Mononuclear cell (primary cell): Measurements from ENCODE around the gene GLIPR1L2. TPM values are rescaled to one million over a fixed set of nuclear protein-coding genes. Genes with fewer than 3 reads are reported as not detected.
"Not testable (repeated sequence)": the region's sequence is repeated elsewhere in the genome, so short reads cannot be mapped to it uniquely, and the experiment has no call there.

Source experiments
- H3K27me3 ChIP-seq: 2 replicates; pipeline ENCODE4 v1.6.0; 2011; ENCODE audit warnings: low read length, control low read depth; ENCODE audit not compliant: insufficient read depth
- H3K4me1 ChIP-seq: 2 replicates; pipeline ENCODE4 v1.5.1; 2011; ENCODE audit warnings: mild to moderate bottlenecking, low read length, control low read depth; ENCODE audit not compliant: insufficient read depth
- H3K4me3 ChIP-seq: 2 replicates; pipeline ENCODE4 v1.5.1; 2011; ENCODE audit warnings: mild to moderate bottlenecking, low read length, moderate library complexity
- H3K9me3 ChIP-seq: 2 replicates; pipeline ENCODE4 v1.5.1; 2011; ENCODE audit warnings: low read depth, mild to moderate bottlenecking, control low read depth, low read length
- total RNA-seq: library from RNA; depleted of rRNA; stranded (reverse); fragments of >200 nt; gene quantifications from one replicate; pipeline ENCODE4 v1.2.3, GENCODE V29; 2012

Gene GLIPR1L2
- total RNA-seq, 1 donor: 0.10 TPM

DNA sequence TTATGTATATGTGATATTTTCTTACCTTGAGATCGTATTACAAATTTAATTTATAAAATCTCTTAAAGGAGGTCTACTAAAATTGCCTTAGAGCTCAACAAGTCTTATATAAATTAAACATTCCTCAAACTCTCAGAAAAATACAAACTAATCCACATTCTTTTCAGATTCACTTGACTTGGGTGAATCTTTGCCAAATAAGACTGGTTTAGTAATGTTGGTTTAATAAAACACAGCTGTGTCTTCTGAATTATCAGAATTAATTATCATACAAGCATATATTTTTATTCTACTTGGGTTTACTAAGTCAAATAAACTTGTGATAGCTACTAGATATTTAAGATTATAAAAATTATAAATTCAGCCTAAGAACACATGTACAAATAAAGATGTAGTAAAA, 13.3 kb downstream of the GLIPR1L2 start:
- Histone ChIP-seq H3K27me3 (no peaks in the 10 kb centered on the region), H3K9me3 (no peaks in the 10 kb centered on the region)

DNA sequence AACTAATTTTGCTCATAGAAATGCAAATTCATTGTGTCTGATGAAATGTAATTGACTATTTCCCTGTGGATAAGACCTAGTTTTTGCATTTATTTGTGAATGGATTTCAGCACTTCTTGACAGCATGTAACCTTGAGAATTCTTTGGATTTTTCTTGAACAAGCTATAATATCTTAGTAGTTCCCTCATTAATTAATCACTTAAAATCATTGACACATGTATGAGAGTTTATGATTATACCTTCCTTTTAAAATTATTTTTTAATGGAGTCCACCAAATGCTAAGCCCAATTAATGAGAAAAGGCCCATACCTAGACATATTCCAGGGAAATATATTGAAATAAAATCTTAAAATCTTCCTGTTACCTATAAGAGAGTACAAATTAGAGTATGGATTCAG, 16.8 kb downstream of the GLIPR1L2 start:
- H3K4me3 ChIP-seq: no peak overlapping the region
- H3K9me3 ChIP-seq: no peaks in the 10 kb centered on the region
- no peaks in the 10 kb centered on the region for H3K27me3 ChIP-seq
- H3K4me1 ChIP-seq: no peaks in the 10 kb centered on the region

More for the DNA sequence above, 13.3 kb downstream of the GLIPR1L2 start:
- no peak overlapping the region for H3K4me3 ChIP-seq
- no peaks in the 10 kb centered on the region for H3K4me1 ChIP-seq

DNA sequence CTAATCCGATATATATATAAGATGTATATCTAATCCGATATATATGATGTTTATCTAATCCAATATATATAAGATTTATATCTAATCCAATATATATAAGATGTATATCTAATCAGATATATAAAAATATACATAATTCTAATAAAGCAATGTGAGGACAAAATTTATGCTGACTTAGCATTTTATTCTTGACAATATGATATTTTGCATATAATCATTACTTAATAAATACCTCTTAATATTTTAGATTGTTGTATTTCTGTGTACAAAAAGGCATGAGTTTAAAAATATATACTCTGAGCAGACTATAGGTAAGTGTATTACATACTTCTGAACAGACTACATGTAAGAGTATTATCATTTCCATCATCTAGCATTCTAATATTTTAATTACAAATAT, 18.9 kb downstream of the GLIPR1L2 start:
- Histone ChIP-seq H3K4me1 (no peaks in the 10 kb centered on the region), H3K27me3 (no peaks in the 10 kb centered on the region), H3K9me3 (no peaks in the 10 kb centered on the region), H3K4me3 (no peak overlapping the region)

DNA sequence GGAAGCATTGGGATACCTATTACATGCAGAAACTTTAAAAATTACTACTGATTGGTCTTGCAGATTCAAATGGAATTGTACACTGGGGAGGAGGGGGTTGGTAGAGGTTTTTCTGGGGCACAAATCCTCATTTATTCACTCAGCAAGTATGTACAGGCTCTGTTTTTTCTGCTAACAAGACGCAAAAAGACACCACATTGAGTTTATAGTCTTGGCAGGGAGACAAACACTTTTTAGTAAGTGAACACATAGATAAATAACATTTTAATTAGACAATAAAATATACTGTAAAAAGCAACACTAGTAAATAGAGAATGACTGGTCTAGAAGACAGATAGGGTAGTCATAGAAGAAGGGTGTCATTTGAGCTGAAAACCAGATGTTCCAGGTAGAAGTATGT, 23.8 kb downstream of the GLIPR1L2 start:
- Histone ChIP-seq H3K4me3 (no peak overlapping the region), H3K27me3 (no peaks in the 10 kb centered on the region), H3K9me3 (no peaks in the 10 kb centered on the region), H3K4me1 (no peaks in the 10 kb centered on the region)

DNA sequence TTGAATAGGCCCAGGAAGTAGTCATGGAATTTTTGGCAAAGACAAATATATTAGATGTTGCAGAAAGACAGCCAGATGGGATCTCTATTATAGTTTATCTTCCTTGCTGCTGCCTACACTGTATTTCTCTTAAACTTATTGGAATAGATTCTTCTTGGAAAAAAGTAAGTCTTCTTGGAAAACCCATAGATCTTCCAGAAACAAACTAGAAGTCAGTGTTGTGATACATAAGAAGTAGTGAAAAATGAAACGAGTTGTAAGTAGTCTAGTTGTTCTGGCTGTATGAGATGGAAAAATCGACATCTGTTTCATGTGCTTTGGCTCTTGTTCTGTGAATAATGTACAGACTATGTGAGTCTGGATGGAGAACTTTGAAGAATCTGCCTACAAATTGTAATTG, 29.0 kb downstream of the GLIPR1L2 start:
- Histone ChIP-seq H3K4me3 (no peak overlapping the region), H3K27me3 (no peaks in the 10 kb centered on the region), H3K4me1 (no peaks in the 10 kb centered on the region), H3K9me3 (no peaks in the 10 kb centered on the region)

DNA sequence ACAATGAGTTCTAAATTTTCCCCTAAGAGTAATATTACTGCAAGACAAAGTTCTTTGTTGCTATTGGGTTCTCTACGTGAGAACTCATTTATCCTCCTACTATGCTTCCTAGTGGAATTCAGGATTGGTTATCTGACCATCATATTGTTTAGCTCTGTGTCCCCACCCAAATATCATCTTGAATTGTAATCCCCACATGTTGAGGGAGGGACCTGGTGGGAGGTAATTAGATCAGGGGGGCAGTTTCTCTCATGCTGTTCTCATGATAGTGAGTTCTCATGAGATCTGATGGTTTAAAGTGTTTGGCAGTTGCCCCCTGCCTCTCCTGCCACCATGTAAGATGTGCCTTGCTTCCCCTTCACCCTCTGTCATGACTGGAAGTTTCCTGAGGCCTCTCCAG, 36.6 kb downstream of the GLIPR1L2 start:
- Histone ChIP-seq H3K4me1 (no peaks in the 10 kb centered on the region), H3K27me3 (no peaks in the 10 kb centered on the region), H3K4me3 (no peak overlapping the region), H3K9me3 (no peaks in the 10 kb centered on the region)

DNA sequence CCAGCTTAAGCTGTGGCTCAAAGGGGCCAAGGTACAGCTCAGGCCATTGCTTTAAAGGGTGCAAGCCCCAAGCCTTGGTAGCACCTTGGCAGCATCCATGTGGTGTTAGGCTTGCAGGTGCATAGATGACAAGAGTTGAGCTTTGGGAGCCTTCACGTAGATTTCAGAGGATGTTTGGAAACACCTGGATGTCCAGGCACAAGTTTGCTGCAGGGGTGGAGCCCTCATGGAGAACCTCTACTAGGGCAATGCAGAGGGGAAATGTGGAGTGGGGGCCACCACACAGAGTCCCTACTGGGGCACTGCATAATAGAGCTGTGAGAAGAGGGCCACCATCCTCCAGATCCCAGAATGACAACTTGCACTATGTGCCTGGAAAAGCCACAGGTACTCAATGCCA, 37.9 kb downstream of the GLIPR1L2 start:
- no peak overlapping the region for H3K4me3 ChIP-seq
- no peaks in the 10 kb centered on the region for H3K4me1 ChIP-seq
- no peaks in the 10 kb centered on the region for H3K9me3 ChIP-seq
- no peaks in the 10 kb centered on the region for H3K27me3 ChIP-seq

DNA sequence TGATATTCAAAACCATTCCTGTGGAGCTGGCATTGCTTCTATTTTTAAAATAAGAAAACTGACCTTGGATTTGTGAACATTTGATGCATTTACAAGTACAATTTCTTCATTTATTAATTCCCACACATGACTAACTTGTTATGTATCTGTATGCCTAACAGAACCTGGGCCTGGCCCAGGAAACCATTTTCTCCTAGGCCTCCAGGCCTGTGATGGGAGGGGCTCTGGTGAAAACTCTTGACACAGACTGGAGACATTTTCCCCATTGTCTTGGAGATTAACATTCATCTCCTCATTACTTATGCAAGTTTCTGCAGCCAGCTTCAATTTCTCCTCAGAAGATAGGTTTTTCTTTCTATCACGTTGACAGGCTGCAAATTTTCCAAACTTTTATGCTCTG, 42.0 kb downstream of the GLIPR1L2 start:
- H3K9me3 ChIP-seq: no peaks in the 10 kb centered on the region
- no peak overlapping the region for H3K4me3 ChIP-seq
- no peaks in the 10 kb centered on the region for H3K27me3 ChIP-seq
- peaks cover 3% of the 10 kb centered on the region for H3K4me1 ChIP-seq

DNA sequence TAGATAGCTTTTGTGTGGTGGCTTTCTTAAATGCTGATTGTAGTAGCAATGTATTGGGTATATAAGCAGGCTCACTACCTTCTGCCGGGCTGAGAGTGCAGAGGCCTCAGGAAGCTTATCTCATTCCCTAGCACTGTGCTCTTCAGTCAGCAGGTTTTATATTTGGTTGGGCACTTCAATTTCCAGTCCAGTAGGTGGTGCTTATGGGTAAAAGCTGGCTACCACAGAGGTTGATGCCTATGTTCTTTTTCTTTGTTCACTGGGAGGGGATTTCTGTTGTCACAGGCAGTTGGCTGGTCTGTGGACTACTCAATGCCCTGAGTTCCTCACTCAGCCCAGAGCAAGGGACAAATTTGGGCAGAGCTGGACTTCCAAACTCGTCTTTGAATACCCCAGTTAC, 46.7 kb downstream of the GLIPR1L2 start:
- no peaks in the 10 kb centered on the region for H3K27me3 ChIP-seq
- H3K9me3 ChIP-seq: no peaks in the 10 kb centered on the region
- no peak overlapping the region for H3K4me3 ChIP-seq
- peaks cover 12% of the 10 kb centered on the region for H3K4me1 ChIP-seq

DNA sequence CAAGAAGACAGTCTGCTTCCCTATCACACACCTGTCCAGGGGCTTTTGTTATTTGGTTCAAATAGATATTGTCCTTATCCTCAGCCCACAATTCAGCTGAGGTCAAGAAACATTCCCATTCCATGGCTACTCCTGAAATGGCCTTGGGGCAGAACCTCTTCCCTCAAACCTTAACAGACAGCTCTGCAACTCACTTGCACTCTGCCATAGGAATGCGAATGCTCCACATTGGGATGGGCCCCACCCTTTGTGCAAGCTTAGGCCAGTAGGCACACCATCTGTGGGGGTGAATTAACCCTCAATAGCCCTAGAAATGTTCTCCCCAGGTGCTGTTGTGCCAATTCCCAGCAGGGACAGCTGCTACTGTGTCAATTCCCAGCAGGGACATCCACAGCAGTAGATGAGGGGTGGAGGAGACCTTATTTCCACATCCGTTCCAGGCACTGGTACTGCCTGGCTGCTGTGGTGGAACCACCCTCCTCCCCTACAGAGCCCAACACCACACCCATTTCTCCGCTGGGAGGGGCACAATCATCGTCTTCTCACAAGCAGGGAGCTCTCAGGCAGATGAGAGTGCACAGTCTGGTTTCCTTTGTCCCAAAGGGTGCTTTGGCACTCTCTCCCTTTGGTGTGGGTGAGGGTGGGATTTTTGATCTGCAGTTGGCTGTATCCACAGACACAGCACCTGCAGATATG, 47.3 kb downstream of the GLIPR1L2 start:
- Histone ChIP-seq H3K9me3 (no peaks in the 10 kb centered on the region), H3K4me1 (peaks cover 12% of the 10 kb centered on the region), H3K4me3 (no peak overlapping the region), H3K27me3 (no peaks in the 10 kb centered on the region)

DNA sequence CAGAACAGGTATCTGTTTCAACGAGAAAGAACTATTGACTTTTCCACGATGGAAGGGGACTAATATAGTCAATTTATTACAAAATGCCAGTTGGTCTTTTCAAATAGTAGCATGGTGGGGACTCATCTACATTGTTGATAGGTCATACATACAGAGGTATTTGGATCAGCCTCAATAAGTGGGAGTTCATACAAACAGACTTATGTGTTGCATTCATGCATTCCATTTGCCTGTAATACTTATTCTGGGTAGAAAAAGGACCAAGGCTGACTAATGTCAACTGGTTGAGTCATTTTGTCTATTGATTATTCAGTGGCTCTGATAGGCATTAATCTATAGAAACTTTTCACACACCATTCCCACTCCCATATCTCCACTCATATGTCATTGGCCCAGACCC, 48.2 kb downstream of the GLIPR1L2 start:
- Histone ChIP-seq H3K9me3 (no peaks in the 10 kb centered on the region), H3K4me1 (peaks cover 12% of the 10 kb centered on the region), H3K27me3 (no peaks in the 10 kb centered on the region), H3K4me3 (no peak overlapping the region)

DNA sequence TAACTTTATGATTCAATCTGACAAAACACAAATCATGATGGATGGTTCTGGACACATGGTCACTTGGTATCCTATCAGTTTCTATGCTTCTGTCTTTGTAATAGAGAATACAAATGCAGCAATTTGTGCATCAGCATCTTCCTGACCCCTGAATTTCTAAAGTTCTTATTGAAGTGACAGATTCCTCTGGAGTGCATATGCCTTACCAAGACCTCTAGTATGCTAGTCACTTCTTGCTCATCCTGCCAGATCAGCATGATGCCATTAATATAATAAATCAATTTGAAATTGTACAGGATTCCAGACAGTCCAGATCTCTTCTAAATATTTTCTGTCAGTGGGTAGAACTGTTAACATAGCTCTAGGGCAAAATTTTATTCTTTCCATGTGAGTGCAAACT, 49.0 kb downstream of the GLIPR1L2 start:
- Histone ChIP-seq H3K9me3 (no peaks in the 10 kb centered on the region), H3K27me3 (no peaks in the 10 kb centered on the region), H3K4me1 (peaks cover 19% of the 10 kb centered on the region), H3K4me3 (no peak overlapping the region)

DNA sequence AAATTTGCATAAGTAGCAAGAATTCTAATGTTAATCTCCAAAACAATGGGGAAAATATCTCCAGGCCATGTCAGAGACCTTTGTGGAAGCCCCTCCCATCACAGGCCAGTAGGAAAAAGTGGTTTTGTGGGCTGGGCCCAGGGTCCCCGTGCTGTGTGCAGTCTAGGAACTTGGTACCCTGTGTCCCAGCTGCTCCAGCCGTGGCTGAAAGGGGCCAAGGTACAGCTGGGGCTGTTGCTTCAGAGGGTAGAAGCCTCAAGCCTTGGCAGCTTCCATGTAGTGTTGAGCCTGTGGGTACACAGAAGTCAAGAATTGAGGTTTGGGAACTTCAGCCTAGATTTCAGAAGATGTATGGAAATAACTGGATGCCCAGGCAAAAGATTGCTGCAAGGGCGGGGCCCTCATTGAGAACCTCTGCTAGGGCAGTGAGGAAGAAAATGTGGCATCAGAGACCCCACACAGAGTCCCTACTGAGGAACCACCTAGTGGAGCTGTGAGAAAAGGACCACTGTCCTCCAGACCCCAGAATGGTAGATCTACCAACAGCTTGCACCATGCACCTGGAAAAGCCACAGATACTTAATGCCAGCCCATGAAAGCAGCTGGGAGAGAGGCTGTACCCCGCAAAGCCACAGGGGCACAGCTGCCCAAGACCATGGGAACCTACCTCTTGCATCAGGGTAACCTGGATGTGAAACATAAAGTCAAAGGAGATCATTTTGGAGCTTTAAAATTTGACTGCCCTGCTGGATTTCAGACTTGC, 51.0 kb downstream of the GLIPR1L2 start:
- not testable (repeated sequence) for H3K4me3 ChIP-seq, H3K9me3 ChIP-seq, H3K27me3 ChIP-seq
- H3K4me1 ChIP-seq: peaks cover 27% of the 10 kb centered on the region

DNA sequence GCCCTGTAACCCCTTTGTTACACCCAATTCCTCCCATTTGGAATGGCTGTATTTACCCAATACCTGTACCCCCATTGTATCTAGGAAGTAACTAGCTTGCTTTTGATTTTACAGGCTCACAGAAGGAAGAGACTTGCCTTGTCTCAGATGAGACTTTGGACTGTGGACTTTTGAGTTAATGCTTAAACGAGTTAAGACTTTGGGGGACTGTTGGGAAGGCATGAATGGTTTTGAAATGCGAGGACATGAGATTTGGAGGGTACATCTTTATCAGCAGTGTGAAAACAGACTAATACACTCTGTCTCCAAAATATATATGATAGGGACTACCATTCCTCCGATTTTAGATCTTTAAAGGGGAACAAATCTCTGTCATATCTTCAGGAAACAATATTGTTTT, 51.6 kb downstream of the GLIPR1L2 start:
- peaks cover 27% of the 10 kb centered on the region for H3K4me1 ChIP-seq
- not testable (repeated sequence) for H3K27me3 ChIP-seq, H3K4me3 ChIP-seq, H3K9me3 ChIP-seq

DNA sequence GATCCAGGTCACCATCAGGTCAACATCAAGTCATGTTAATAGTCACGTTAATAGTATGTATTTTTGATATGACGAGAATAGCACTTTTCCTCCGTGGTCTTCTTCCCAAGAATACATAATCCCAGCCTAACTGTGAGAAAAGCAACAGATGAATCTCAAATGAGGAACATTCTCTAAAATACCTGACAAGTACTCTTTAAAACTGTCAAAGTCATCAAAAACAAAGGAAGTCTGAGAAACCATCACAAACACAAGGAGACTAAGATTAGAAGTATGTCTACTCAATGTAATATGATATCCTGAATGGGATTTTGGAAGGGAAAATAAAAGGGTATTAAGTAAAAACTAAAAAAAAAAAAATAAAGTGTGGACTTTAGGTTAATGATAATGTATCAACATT, 52.8 kb downstream of the GLIPR1L2 start:
- H3K4me1 ChIP-seq: peaks cover 16% of the 10 kb centered on the region
- no peaks in the 10 kb centered on the region for H3K27me3 ChIP-seq
- H3K9me3 ChIP-seq: no peaks in the 10 kb centered on the region
- no peak overlapping the region for H3K4me3 ChIP-seq
